ENCODE results near the gene TNFRSF19. TPM values are rescaled to one million over a fixed set of nuclear protein-coding genes. Genes with fewer than 3 reads are reported as not detected.

The TNFRSF19 gene
- total and polyA plus RNA-seq, 2 of the 13 experiments (the other 11 are each of a cell fraction or from before 2014, with no cell fraction given), result 75.3 to 77.7 TPM

GRCh38 chr13:23571431-23571830 is 1.2 kb downstream of the TNFRSF19 start:
- intact Hi-C loops (cut with micrococcal nuclease; ENCODE audit: unreplicated experiment), result loop anchor here (2.0 to 5.0 kb wide), 3 partner anchors 56 to 301 kb away; no protein-coding TSS in a partner anchor
- Histone ChIP-seq H3K27ac (ENCODE audit: extremely low read length, insufficient read depth, low read length) (peak overlapping the region; percentile 84), H2AFZ (ENCODE audit: low read length) (peak overlapping the region; percentile 45)

GRCh38 chr13:23572836-23573235 is 2.6 kb downstream of the TNFRSF19 start:
- H3K4me3 ChIP-seq (replicated peaks in 1 of 3; ENCODE audit: insufficient read depth in 1 of 3, low read depth in 2 of 3, low read length in 3 of 3), result peak overlapping the region; percentile 58 to 94 (median 66); a peak in 5 of 6 replicates
- no peaks in the 10 kb centered on the region for H3K9me3 ChIP-seq (ENCODE audit: low read length)
- FAIRE-seq, result no peak
- intact Hi-C loops (cut with micrococcal nuclease; ENCODE audit: unreplicated experiment) (loop anchor here (2.0 to 5.0 kb wide), 3 partner anchors 14 to 299 kb away; no protein-coding TSS in a partner anchor), in situ Hi-C loops (cut with HindIII; ENCODE audit: extremely low pct_ligation_motif_present, low pct_unique_long_range_greater_than_20kb) (no loop called here)
- peak overlapping the region; percentile 84 for H3K27ac ChIP-seq (ENCODE audit: extremely low read length, insufficient read depth, low read length)
- no peaks in the 10 kb centered on the region for H3K27me3 ChIP-seq (ENCODE audit: control insufficient read depth in 1 of 2, insufficient read depth in 2 of 2, low read length in 2 of 2)
- no peaks in the 10 kb centered on the region; the same call in 1 of the 2 replicates for H4K20me1 ChIP-seq (ENCODE audit: insufficient read depth, low read length)
- peaks cover 78% of the 10 kb centered on the region for H3K4me1 ChIP-seq (ENCODE audit: insufficient read depth, low read length)
- H3K9ac ChIP-seq (ENCODE audit: insufficient read depth, low read depth, low read length), result peak overlapping the region; percentile 79
- ChIA-PET POLR2A (interaction anchor here (0.6 to 1.3 kb wide), 2 partner anchors 43 to 59 kb away, joined by 3 to 5 read pairs; no protein-coding TSS in a partner anchor), CTCF (ENCODE audit: low intra/inter-chr PET ratio, low total read pairs) (no interaction called here)
- DNase-seq (ENCODE audit: low spot score), result peak; percentile 33
- H3K36me3 ChIP-seq (replicated peaks in 1 of 2; ENCODE audit: control insufficient read depth in 1 of 2, insufficient read depth in 2 of 2, low read length in 2 of 2), result peaks cover 0 to 2% of the 10 kb centered on the region in 2 experiments; a peak in 3 of 5 replicates
- 43% methylated on average over 1 of the region's 1 CpG for WGBS (ENCODE audit: low lambda C conversion rate)
- peak overlapping the region; percentile 75 for H3K4me2 ChIP-seq (ENCODE audit: low read depth, low read length)
- no peak for ATAC-seq
- H3K79me2 ChIP-seq (ENCODE audit: insufficient read depth, low read length), result peaks cover 64% of the 10 kb centered on the region
- no TSS peak for BruUV-seq (replicated peaks)
- H2AFZ ChIP-seq (ENCODE audit: low read length), result peak overlapping the region; percentile 51
- TF ChIP-seq ZNF724P (CRISPR knock-in tag; IDR thresholded peaks at IDR 0.05; ENCODE audit: borderline replicate concordance) (no peak), CHD4 (IDR thresholded peaks at IDR 0.05; ENCODE audit: borderline replicate concordance, low read length) (peak; percentile 89; the same call in 1 of the 2 replicates), AGO2 (optimal IDR thresholded peaks at IDR 0.05; ENCODE audit: low read depth, low read length) (peak; percentile 11), ZNF773 (CRISPR knock-in tag; IDR thresholded peaks at IDR 0.05; ENCODE audit: borderline replicate concordance) (no peak), ZBTB21 (CRISPR knock-in tag; IDR thresholded peaks at IDR 0.05) (peak; percentile 59; the same call in 1 of the 2 replicates), ZNF121 (CRISPR knock-in tag; IDR thresholded peaks at IDR 0.05) (no peak), JDP2 (CRISPR knock-in tag; IDR thresholded peaks at IDR 0.05; ENCODE audit: borderline replicate concordance) (no peak), TBL1XR1 (IDR thresholded peaks at IDR 0.05; ENCODE audit: borderline replicate concordance, low read length, partially characterized antibody) (no peak), ZNF678 (CRISPR knock-in tag; IDR thresholded peaks at IDR 0.05) (no peak), ZC3H13 (CRISPR knock-in tag; IDR thresholded peaks at IDR 0.05) (no peak), ZNF576 (CRISPR knock-in tag; IDR thresholded peaks at IDR 0.05) (no peak), NFYB (CRISPR knock-in tag; IDR thresholded peaks at IDR 0.05) (no peak)

More at GRCh38 chr13:23571431-23571830, 1.2 kb downstream of the TNFRSF19 start:
- ChIA-PET CTCF (ENCODE audit: low intra/inter-chr PET ratio, low total read pairs) (interaction anchor here (1.2 kb wide), 1 partner anchor 104 kb away, joined by 3 read pairs; no protein-coding TSS in a partner anchor), POLR2A (interaction anchor here (1.5 to 2.2 kb wide), 6 partner anchors 12 to 83 kb away, joined by 5 to 17 read pairs (median 8); no protein-coding TSS in a partner anchor)
- peak overlapping the region; percentile 58 to 94 (median 66); a peak in 5 of 6 replicates for H3K4me3 ChIP-seq (replicated peaks in 1 of 3; ENCODE audit: insufficient read depth in 1 of 3, low read depth in 2 of 3, low read length in 3 of 3)
- ATAC-seq (no peak), FAIRE-seq (no peak), DNase-seq (ENCODE audit: low spot score) (no peak)
- H3K9me3 ChIP-seq (ENCODE audit: low read length), result no peaks in the 10 kb centered on the region
- no peaks in the 10 kb centered on the region for H3K27me3 ChIP-seq (ENCODE audit: control insufficient read depth in 1 of 2, insufficient read depth in 2 of 2, low read length in 2 of 2)
- H3K4me1 ChIP-seq (ENCODE audit: insufficient read depth, low read length), result peaks cover 75% of the 10 kb centered on the region
- in situ Hi-C loops (cut with HindIII; ENCODE audit: extremely low pct_ligation_motif_present, low pct_unique_long_range_greater_than_20kb), result no loop called here
- H4K20me1 ChIP-seq (ENCODE audit: insufficient read depth, low read length), result no peaks in the 10 kb centered on the region
- peaks cover 50% of the 10 kb centered on the region for H3K79me2 ChIP-seq (ENCODE audit: insufficient read depth, low read length)
- no TSS peak for BruUV-seq (replicated peaks)
- 6% methylated on average over 2 of the region's 2 CpGs for WGBS (ENCODE audit: low lambda C conversion rate)
- H3K9ac ChIP-seq (ENCODE audit: insufficient read depth, low read depth, low read length), result peak overlapping the region; percentile 79
- no peaks in the 10 kb centered on the region; a peak in 2 of 5 replicates for H3K36me3 ChIP-seq (replicated peaks in 1 of 2; ENCODE audit: control insufficient read depth in 1 of 2, insufficient read depth in 2 of 2, low read length in 2 of 2)
- peak overlapping the region; percentile 75 for H3K4me2 ChIP-seq (ENCODE audit: low read depth, low read length)
- no peak for TF ChIP-seq ZNF747 (CRISPR knock-in tag; IDR thresholded peaks at IDR 0.05; ENCODE audit: borderline replicate concordance)
- no peak for TF ChIP-seq ZBTB38 (CRISPR knock-in tag; IDR thresholded peaks at IDR 0.05)
- no peak for TF ChIP-seq EEA1 (CRISPR knock-in tag; IDR thresholded peaks at IDR 0.05; ENCODE audit: borderline replicate concordance)
- TF ChIP-seq ZNF513 (CRISPR knock-in tag; conservative IDR thresholded peaks at IDR 0.05), result no peak
- TF ChIP-seq RBFOX2 (IDR thresholded peaks at IDR 0.05; ENCODE audit: low read depth, low read length), result 0 out of 2 replicates have a peak, but pooled peaks have one; percentile 25
- TF ChIP-seq FOXM1 (CRISPR knock-in tag; IDR thresholded peaks at IDR 0.05), result no peak
